ENCODE measurements around the gene DUSP6.

DUSP6 gene

DNA sequence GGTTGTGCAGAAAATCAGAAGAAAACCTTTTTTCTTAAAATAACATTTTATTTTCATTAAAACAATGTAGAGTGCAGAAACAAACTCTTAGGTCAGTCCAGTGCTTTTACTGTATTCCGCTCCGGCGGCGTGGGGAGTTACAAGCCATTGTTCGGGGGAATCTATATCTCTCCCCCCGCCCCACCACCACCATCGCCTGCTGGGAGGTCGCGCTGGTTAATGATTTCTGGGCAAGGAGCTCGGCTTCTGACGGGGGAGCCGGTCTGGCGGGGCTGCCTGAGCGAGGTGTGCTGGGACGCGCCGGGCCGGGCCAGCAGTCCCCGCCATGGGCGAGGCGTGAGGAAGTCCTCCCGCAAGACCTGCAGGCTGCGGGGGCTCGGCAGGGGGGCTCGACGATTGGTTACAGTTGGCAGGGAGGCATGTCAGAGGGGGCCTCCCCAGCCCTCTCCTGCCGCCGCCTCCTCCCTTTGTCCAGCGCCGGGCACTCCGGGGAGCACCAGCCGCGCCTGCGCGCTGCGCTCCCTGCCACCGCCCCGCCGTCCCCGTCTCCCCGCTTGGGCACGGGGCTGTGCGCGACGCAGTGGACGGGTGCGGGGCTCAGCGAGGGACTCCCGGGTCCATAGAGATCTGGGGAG lies 1.0 kb upstream of the DUSP6 start:
- TF ChIP-seq POLR2A (IDR thresholded peaks at IDR 0.05; ENCODE audit: low read depth, low read length): peak; percentile 43
- DNase-seq (ENCODE audit: insufficient read length, low spot score) (peak; percentile 64), FAIRE-seq (no peak)

DNA sequence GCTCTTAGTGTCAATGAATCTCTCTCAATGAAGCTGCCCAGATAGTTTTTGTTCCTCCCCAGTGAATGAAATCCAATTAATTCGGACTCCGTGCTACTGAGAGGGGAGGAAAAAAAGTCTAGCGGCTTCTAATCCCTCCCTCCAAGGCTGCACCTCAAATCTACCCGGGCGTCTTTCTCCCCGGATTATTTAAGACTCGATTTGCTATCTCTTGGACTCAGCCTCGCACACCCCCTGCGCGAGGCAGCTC lies 134 bp downstream of the DUSP6 start:
- peak; percentile 72 for TF ChIP-seq POLR2A (IDR thresholded peaks at IDR 0.05; ENCODE audit: low read depth, low read length)
- no peak for FAIRE-seq
- DNase-seq (ENCODE audit: insufficient read length, low spot score): no peak

GRCh38 chr12:89351489-89352241 lies 636 bp downstream of the DUSP6 start:
- TF ChIP-seq POLR2A (IDR thresholded peaks at IDR 0.05; ENCODE audit: low read depth, low read length): peak; percentile 37; the same call in 1 of the 2 replicates
- FAIRE-seq (no peak), DNase-seq (ENCODE audit: insufficient read length, low spot score) (no peak)

GRCh38 chr12:89350630-89351488 lies 1.4 kb downstream of the DUSP6 start:
- FAIRE-seq (no peak), DNase-seq (ENCODE audit: insufficient read length, low spot score) (no peak)
- no peak for TF ChIP-seq POLR2A (IDR thresholded peaks at IDR 0.05; ENCODE audit: low read depth, low read length)

DNA sequence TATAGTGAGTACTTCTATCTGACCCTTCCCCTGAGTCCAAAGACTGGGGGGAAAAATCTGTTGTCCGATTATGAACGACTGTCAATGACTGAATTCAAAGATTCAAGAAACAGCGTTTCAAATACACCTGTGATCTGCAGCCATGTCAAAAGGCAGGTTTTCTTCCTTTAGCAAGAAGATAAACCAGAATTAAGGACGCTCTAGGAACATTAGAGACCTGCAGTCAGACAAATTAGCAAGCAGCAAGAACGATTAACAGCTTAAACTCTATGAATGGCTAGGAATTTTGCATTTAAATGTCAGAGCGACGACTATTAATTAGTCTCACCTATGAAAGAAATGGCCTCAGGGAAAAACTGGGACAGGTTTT lies 2.1 kb downstream of the DUSP6 start:
- no peak for FAIRE-seq
- TF ChIP-seq POLR2A (IDR thresholded peaks at IDR 0.05; ENCODE audit: low read depth, low read length): no peak
- no peak for DNase-seq (ENCODE audit: insufficient read length, low spot score)

DNA sequence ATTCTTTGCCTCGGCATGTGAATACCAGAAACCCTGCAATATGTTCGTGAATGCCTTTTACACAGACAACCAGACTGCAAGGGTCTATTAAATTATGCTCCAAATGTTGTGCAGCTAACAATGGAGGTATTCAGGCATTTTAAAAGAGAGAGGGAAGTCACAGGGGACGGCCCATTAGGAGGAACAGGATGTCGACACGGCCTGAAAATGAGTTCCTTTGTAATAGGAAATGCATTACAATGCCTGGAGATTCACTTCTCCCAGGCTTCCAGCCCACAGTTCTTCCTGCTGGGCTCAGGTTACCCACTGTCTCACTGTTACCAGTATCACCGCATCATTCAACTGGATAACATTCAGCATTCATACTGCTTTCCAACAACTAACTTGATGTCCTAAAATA lies 2.5 kb downstream of the DUSP6 start:
- FAIRE-seq (no peak), DNase-seq (ENCODE audit: insufficient read length, low spot score) (peak; percentile 30)

GRCh38 chr12:89348894-89349699 lies 3.2 kb downstream of the DUSP6 start:
- DNase-seq (ENCODE audit: insufficient read length, low spot score): no peak
- no peak for TF ChIP-seq POLR2A (IDR thresholded peaks at IDR 0.05; ENCODE audit: low read depth, low read length)
- no peak for FAIRE-seq

More for the DNA sequence above, 2.5 kb downstream of the DUSP6 start:
- no peak for TF ChIP-seq POLR2A (IDR thresholded peaks at IDR 0.05; ENCODE audit: low read depth, low read length)

DNA sequence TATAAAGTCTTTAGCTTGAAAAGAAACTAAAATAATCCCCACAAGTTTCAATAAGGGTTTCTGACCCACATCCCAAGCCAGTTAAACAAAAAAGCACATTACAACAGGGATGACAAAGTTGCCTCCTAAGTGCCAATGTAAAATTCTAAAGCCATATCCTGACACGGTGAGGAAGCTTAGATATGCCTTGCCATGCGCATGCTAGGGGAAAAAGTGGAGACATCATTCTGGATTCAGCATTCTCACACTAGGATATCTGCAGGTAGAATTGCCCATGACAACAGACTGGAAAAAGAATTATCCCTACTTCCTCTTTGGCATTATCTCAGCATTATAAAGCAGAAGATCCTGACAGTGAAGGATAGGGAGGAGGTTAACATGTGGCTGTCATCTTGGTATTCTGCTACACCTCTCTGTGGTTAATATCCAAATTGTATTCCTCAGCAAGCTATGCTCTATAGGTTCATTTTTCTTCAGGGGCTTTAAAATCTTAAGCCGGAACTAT lies 4.9 kb downstream of the DUSP6 start:
- DNase-seq (ENCODE audit: insufficient read length, low spot score) (no peak), FAIRE-seq (no peak)
- no peak for TF ChIP-seq POLR2A (IDR thresholded peaks at IDR 0.05; ENCODE audit: low read depth, low read length)

DNA sequence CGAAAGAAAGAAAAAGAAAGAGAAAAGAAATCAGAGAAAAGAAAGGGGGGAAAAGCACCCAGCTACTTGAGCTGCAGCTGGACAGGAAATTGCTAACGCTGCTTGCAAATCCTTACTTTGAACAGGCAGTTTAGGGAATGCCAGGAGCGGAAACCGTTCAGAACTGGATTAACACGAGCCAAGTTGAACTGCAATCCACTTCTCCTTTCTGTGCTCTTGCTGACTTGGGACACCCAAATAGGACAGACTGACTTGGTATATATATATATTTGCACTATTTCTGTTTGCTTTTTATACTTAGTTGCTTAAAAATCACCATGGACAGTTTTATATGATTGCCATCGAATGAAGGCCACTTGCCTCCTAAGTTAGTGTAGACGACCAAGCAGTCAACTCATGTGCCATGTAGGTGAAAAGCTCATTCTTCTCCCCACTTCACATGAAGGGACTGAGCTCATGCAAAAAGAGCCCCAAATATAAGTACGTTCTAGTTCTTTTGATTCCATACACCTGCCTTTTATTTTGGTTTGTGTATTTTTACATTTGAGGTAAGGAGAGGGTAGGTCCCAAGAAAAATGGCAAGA lies 5.5 kb downstream of the DUSP6 start:
- DNase-seq (ENCODE audit: insufficient read length, low spot score) (no peak), FAIRE-seq (peak; percentile 55)
- TF ChIP-seq POLR2A (IDR thresholded peaks at IDR 0.05; ENCODE audit: low read depth, low read length): no peak

- FAIRE-seq (peak; percentile 61), DNase-seq (ENCODE audit: insufficient read length, low spot score) (no peak)
- TF ChIP-seq POLR2A (IDR thresholded peaks at IDR 0.05; ENCODE audit: low read depth, low read length): no peak
These were observed 6.2 kb downstream of the DUSP6 start for GRCh38 chr12:89345830-89346740.

- no peak for DNase-seq (ENCODE audit: insufficient read length, low spot score)
- TF ChIP-seq POLR2A (IDR thresholded peaks at IDR 0.05; ENCODE audit: low read depth, low read length): no peak
- no peak for FAIRE-seq
These were observed 6.9 kb downstream of the DUSP6 start for GRCh38 chr12:89345376-89345775.

DNA sequence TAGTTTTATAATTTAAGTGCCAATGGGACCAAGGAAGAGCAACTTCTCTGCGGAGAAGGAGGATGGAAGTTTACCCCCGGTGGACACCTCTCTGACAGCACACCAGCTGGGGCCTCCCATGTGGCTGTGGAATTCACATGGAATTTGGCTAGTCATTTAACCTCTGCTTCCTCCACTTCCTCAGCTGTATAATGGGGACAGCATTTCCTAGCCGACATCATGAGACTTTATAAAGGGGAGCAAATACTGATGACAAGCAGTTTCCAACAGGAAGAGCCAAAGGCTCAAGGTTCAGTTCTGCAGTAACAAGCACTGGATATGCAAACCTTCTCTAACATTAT lies 7.5 kb downstream of the DUSP6 start:
- TF ChIP-seq POLR2A (IDR thresholded peaks at IDR 0.05; ENCODE audit: low read depth, low read length): no peak
- DNase-seq (ENCODE audit: insufficient read length, low spot score) (no peak), FAIRE-seq (no peak)
